Heart left ventricle (tissue), 16 donors: ENCODE results near the gene CDK5RAP2. TPM values are rescaled to one million over a fixed set of nuclear protein-coding genes. Genes with fewer than 3 reads are reported as not detected.

ENCODE experiments used
- ATAC-seq, 4 donors: fragments of 200-7000 bp; cut with Tn5 transposase; one replicate each; pipeline ENCODE4 v1.9.1; 2020 to 2022; ENCODE audit warnings: moderate library complexity in 4 of 4, mild to moderate bottlenecking in 3 of 4, moderate number of reproducible peaks in 1 of 4
- DNase-seq, 5 donors: peaks; one replicate each; pipeline ENCODE4 v3.0.0-alpha.2; 2020
- H3K27ac ChIP-seq, 12 donors: fragments of 200-600 bp; sonication (generic) in 4 of 12; one replicate each; pipeline versions ENCODE4 v1.5.0 to v1.8.0; 2016 to 2022; ENCODE audit warnings: mild to moderate bottlenecking in 2 of 12
- H3K27me3 ChIP-seq, 9 donors: fragments of 200-600 bp; sonication (generic) in 2 of 9; one replicate each; pipeline versions ENCODE4 v1.5.1 to v1.8.0; 2016 to 2022; ENCODE audit warnings: mild to moderate bottlenecking in 3 of 9
- H3K36me3 ChIP-seq, 9 donors: fragments of 200-600 bp; sonication (generic) in 2 of 9; one replicate each; pipeline versions ENCODE4 v1.5.0 to v1.8.0; 2018 to 2022; ENCODE audit warnings: mild to moderate bottlenecking in 2 of 9
- H3K4me1 ChIP-seq, 12 donors: fragments of 200-600 bp; sonication (generic) in 4 of 12; one replicate each; pipeline versions ENCODE4 v1.5.0 to v1.8.0; 2016 to 2022; ENCODE audit warnings: mild to moderate bottlenecking in 3 of 12
- H3K4me3 ChIP-seq, 12 donors: fragments of 200-600 bp; sonication (generic) in 4 of 12; one replicate each; pipeline versions ENCODE4 v1.5.0 to v1.8.0; 2017 to 2022; ENCODE audit warnings: mild to moderate bottlenecking in 9 of 12, moderate library complexity in 4 of 12
- H3K9me3 ChIP-seq, 12 donors: fragments of 200-600 bp; sonication (generic) in 4 of 12; one replicate each; pipeline versions ENCODE4 v1.5.0 to v1.8.0; 2016 to 2022; ENCODE audit warnings: mild to moderate bottlenecking in 1 of 12
- POLR2A ChIP-seq, 2 donors: fragments of 450-650 bp; IDR thresholded peaks; one replicate each; pipeline ENCODE4 v1.6.1; 2017; ENCODE audit warnings: antibody characterized with exemption in 2 of 2, mild to moderate bottlenecking in 2 of 2, moderate library complexity in 2 of 2
- WGBS, 4 donors: extraction: QIAGEN DNeasy Blood & Tissue Kit in 2 of 4; methylation state at CpG; one replicate each; pipeline versions ENCODE4 v1.1.5 to v1.1.7; 2013 to 2018; 5-methylcytosine and 5-hydroxymethylcytosine counted together
- intact Hi-C, 10 donors: fragments of 100-400 bp; cut with DNase I; formaldehyde crosslinking; loops; one replicate each; pipeline versions ENCODE4 v1.11.1 to v1.14.2; 2022
- polyA plus RNA-seq, 2 donors: library from polyadenylated mRNA; stranded (reverse); fragments of 200-250 nt; gene quantifications; one replicate each; pipeline ENCODE4 v1.2.3, GENCODE V29; 2013
- total RNA-seq, 9 donors: library from RNA; depleted of rRNA in 2 of 9; stranded (reverse); fragments of >200 nt in 2 of 9; fragmentation: NEBNext Ultra II Directional in 3 of 9; extraction: Animal tissue kit (Norgen Biotek cat#: 25700) in 3 of 9; gene quantifications; one replicate each; pipeline versions ENCODE4 v1.1.0 to v1.2.4, GENCODE V29; 2016 to 2023
- TF ChIP-seq, protein P1 (sequence below), 12 donors: fragments of 200-600 bp; sonication (generic) in 4 of 12; IDR thresholded peaks; one replicate each; pipeline versions ENCODE4 v1.5.0 to v1.8.0; 2018 to 2022; ENCODE audit warnings: antibody characterized with exemption in 12 of 12, mild to moderate bottlenecking in 5 of 12
- donor health status: ischemic (EF 13 %, LVEDD 7.1; RV severe dilation, severe dysfunction).
- donor health status: healthy with polysubstance abuse.
- donor health status: DM: no; HTN: yes; CAD: no.
- donor health status: DM: no; HTN: no; CAD: no.
- donor health status: ischemic (EF 25% LVEDD 6.9; RV normal size, moderate dysfunction).
- donor health status: ischemic (EF 25% LVEDD 5.7; RV mildly dilated, moderate dysfunction).
- donor health status: healthy.
- donor health status: DM: yes; HTN: yes; CAD: no.
- donor health status: ischemic (EF 35%, LVEDD 5.7; RV mildly dilated, moderate dysfunction).
- donor health status: nonischemic (EF 11% LVEDD 7.7; RV severe dilation, severe dysfunction).
- donor health status: DM: yes; HTN: yes; CAD: no.
- donor health status: PGD.
- donor health status: ischemic (EF 29% LVEDD 5.4; RV normal size, mild dysfunction).
- donor health status: nonischemic (EF 23%, LVEDD 6.1; RV moderate dilation, normal function).

Gene CDK5RAP2
- total and polyA plus RNA-seq, 11 donors = 26.1 to 114 (median 53.1) TPM

GRCh38 chr9:120392245-120392644 lies 187.7 kb downstream of the CDK5RAP2 start:
- WGBS, 4 donors = 95 to 100% (median 98%) methylated on average over 5 of the region's 5 CpGs
- DNase-seq (no peak), ATAC-seq (no peak)
- Histone ChIP-seq H3K9me3 (no peaks in the 10 kb centered on the region), H3K27me3 (no peaks in the 10 kb centered on the region), H3K36me3 (peaks cover 0 to 89% (median 75%) of the 10 kb centered on the region in 9 donors), H3K4me3 (no peak overlapping the region), H3K27ac (no peak overlapping the region), H3K4me1 (peaks cover 0 to 13% (median 3%) of the 10 kb centered on the region in 12 donors)
- intact Hi-C loops = no loop called here
- TF ChIP-seq, protein P1, sequence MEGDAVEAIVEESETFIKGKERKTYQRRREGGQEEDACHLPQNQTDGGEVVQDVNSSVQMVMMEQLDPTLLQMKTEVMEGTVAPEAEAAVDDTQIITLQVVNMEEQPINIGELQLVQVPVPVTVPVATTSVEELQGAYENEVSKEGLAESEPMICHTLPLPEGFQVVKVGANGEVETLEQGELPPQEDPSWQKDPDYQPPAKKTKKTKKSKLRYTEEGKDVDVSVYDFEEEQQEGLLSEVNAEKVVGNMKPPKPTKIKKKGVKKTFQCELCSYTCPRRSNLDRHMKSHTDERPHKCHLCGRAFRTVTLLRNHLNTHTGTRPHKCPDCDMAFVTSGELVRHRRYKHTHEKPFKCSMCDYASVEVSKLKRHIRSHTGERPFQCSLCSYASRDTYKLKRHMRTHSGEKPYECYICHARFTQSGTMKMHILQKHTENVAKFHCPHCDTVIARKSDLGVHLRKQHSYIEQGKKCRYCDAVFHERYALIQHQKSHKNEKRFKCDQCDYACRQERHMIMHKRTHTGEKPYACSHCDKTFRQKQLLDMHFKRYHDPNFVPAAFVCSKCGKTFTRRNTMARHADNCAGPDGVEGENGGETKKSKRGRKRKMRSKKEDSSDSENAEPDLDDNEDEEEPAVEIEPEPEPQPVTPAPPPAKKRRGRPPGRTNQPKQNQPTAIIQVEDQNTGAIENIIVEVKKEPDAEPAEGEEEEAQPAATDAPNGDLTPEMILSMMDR (IDR thresholded peaks at IDR 0.05) = no peak
- TF ChIP-seq POLR2A (IDR thresholded peaks at IDR 0.05) = no peak

DNA sequence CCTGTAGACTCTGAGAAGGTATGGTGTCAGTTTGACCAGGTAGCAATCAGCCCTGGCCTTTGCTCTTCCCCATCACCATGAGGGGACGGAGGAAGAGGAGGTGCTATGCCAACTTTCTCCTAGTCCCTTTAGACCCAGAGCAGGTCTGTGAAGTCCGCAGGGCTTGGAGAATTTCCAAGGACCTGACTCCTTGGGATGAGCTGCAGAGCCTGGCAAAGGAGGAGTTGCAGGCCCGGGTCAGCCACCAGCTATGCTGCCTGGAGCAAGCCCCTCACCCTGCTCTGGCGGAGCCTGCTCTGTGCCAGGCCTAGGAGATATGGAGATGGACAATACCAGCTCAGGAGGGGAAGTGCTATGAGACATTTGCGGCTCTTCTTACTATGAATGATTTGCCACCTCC lies 188.3 kb downstream of the CDK5RAP2 start:
- Histone ChIP-seq H3K4me3 (no peak overlapping the region), H3K27ac (no peak overlapping the region), H3K9me3 (no peaks in the 10 kb centered on the region), H3K27me3 (no peaks in the 10 kb centered on the region), H3K4me1 (peaks cover 0 to 15% (median 4%) of the 10 kb centered on the region in 12 donors), H3K36me3 (peaks cover 0 to 83% (median 74%) of the 10 kb centered on the region in 9 donors)
- TF ChIP-seq POLR2A (IDR thresholded peaks at IDR 0.05) = no peak
- TF ChIP-seq, protein P1 (IDR thresholded peaks at IDR 0.05) = no peak
- no peak for ATAC-seq
- intact Hi-C loops = no loop called here
- WGBS, 4 donors = 93 to 98% (median 94%) methylated on average over 4 to 5 of the region's 5 CpGs
- DNase-seq = no peak

DNA sequence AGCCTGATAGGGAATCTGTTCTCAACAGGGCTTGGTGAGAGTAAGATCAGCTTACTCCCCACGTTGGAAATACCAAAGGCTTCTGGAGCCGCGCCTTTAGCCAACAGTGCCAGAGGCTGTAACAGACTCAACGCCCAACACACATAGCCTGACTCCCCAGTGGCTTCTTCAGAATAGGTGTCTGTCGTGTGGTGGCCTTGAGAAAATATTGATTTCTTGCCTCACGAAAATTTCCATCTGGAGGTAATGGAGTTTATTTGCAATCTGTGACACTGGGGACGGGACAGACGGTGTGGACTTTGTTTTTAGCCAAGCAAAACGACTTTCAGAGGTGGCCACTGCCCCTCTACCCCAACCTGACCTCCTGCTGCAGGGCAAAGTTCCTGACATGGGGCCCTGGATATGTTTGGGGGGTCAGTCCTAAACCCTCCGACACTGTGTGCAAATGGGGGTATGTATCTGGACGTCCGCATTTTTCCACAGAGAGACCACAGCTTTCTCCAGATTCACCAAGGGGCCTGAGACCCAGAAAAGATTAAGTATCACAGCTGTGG lies 189.3 kb downstream of the CDK5RAP2 start:
- Histone ChIP-seq H3K36me3 (peaks cover 0 to 74% (median 64%) of the 10 kb centered on the region in 9 donors), H3K4me1 (peaks cover 0 to 22% (median 11%) of the 10 kb centered on the region in 12 donors), H3K27ac (no peak overlapping the region), H3K27me3 (no peaks in the 10 kb centered on the region), H3K4me3 (no peak overlapping the region), H3K9me3 (no peaks in the 10 kb centered on the region)
- TF ChIP-seq POLR2A (IDR thresholded peaks at IDR 0.05) = no peak
- TF ChIP-seq, protein P1 (IDR thresholded peaks at IDR 0.05) = no peak
- DNase-seq (no peak), ATAC-seq (no peak)
- WGBS, 4 donors = 90 to 92% (median 91%) methylated on average over 12 of the region's 12 CpGs
- intact Hi-C loops = no loop called here

- intact Hi-C loops = no loop called here
- H3K27me3 ChIP-seq = no peaks in the 10 kb centered on the region
- H3K9me3 ChIP-seq = no peaks in the 10 kb centered on the region
- TF ChIP-seq POLR2A (IDR thresholded peaks at IDR 0.05) = no peak
- TF ChIP-seq, protein P1 (IDR thresholded peaks at IDR 0.05) = no peak
- peaks cover 0 to 22% (median 11%) of the 10 kb centered on the region in 12 donors for H3K4me1 ChIP-seq
- no peak overlapping the region for H3K4me3 ChIP-seq
- peaks cover 0 to 65% (median 55%) of the 10 kb centered on the region in 9 donors for H3K36me3 ChIP-seq
- no peak overlapping the region for H3K27ac ChIP-seq
- 95 to 99% (median 98%) methylated on average over 8 of the region's 8 CpGs for WGBS, 4 donors
- ATAC-seq (no peak), DNase-seq (no peak)
Observed at GRCh38 chr9:120389867-120390266, 190.1 kb downstream of the CDK5RAP2 start.
